GM23338 (cell line): ENCODE data around the gene HEPACAM. TPM values are rescaled to one million over a fixed set of nuclear protein-coding genes. Genes with fewer than 3 reads are reported as not detected.

Experiments used
- ATAC-seq: fragments of 200-7000 bp; cut with Tn5 transposase; 3 replicates; pipeline ENCODE4 v1.9.1; 2020
- DNase-seq: peaks from one replicate; pipeline ENCODE4 v3.0.0-alpha.2; 2015; ENCODE audit warnings: low spot score
- H2AFZ ChIP-seq: fragments of 200-600 bp; sonication (generic); 2 replicates; pipeline ENCODE4 v1.8.0; 2016; ENCODE audit warnings: antibody characterized with exemption, mild to moderate bottlenecking, moderate library complexity
- H3F3A ChIP-seq: fragments of 200-600 bp; sonication (generic); replicated peaks from 2 replicates; pipeline ENCODE4 v1.8.0; 2017; ENCODE audit warnings: antibody characterized with exemption, mixed run types, low read depth
- H3K27ac ChIP-seq: fragments of 200-600 bp; sonication (generic); 2 replicates; pipeline ENCODE4 v1.6.1; 2016; ENCODE audit warnings: low read depth
- H3K27me3 ChIP-seq: fragments of 200-600 bp; sonication (generic); 2 replicates; pipeline ENCODE4 v1.8.0; 2016; ENCODE audit warnings: mild to moderate bottlenecking, mixed run types, moderate library complexity; ENCODE audit not compliant: insufficient read depth
- H3K36me3 ChIP-seq: fragments of 200-600 bp; sonication (generic); 2 replicates; pipeline ENCODE4 v1.8.0; 2016; ENCODE audit warnings: mild to moderate bottlenecking; ENCODE audit not compliant: insufficient read depth
- H3K4me1 ChIP-seq: fragments of 200-600 bp; sonication (generic); 2 replicates; pipeline ENCODE4 v1.8.0; 2016; ENCODE audit warnings: mild to moderate bottlenecking, moderate library complexity; ENCODE audit not compliant: insufficient read depth
- H3K4me2 ChIP-seq: fragments of 200-600 bp; sonication (generic); 2 replicates; pipeline ENCODE4 v1.7.1; 2017; ENCODE audit warnings: mixed run types
- H3K4me3 ChIP-seq: fragments of 200-600 bp; sonication (generic); 2 replicates; pipeline ENCODE4 v1.6.1; 2016; ENCODE audit warnings: mixed run types
- H3K79me2 ChIP-seq: fragments of 200-600 bp; sonication (generic); replicated peaks from 2 replicates; pipeline ENCODE4 v1.8.0; 2017; ENCODE audit warnings: mild to moderate bottlenecking; ENCODE audit not compliant: insufficient read depth
- H3K9me2 ChIP-seq: fragments of 200-600 bp; sonication (generic); 2 replicates; pipeline ENCODE4 v1.8.0; 2017; ENCODE audit not compliant: insufficient read depth
- H4K20me1 ChIP-seq: fragments of 200-600 bp; sonication (generic); replicated peaks from 2 replicates; pipeline ENCODE4 v1.8.0; 2017; ENCODE audit warnings: mild to moderate bottlenecking; ENCODE audit not compliant: insufficient read depth
- H3K27ac Mint-ChIP-seq: 2 replicates; pipeline ENCODE4 v1.8.0; 2020; ENCODE audit warnings: inconsistent platforms, mild to moderate bottlenecking, moderate library complexity, mixed read lengths
- H3K27me3 Mint-ChIP-seq: 3 replicates; pipeline ENCODE4 v1.8.0; 2022; ENCODE audit warnings: low read depth, mild to moderate bottlenecking, moderate library complexity, mixed read lengths, inconsistent platforms; ENCODE audit not compliant: insufficient read depth, poor library complexity
- H3K36me3 Mint-ChIP-seq: 3 replicates; pipeline ENCODE4 v1.8.0; 2021; ENCODE audit warnings: low read depth, mild to moderate bottlenecking, inconsistent platforms, moderate library complexity, mixed read lengths
- H3K4me1 Mint-ChIP-seq: 3 replicates; pipeline ENCODE4 v1.8.0; 2020; ENCODE audit warnings: mild to moderate bottlenecking, inconsistent platforms, mixed read lengths
- H3K4me3 Mint-ChIP-seq: 3 replicates; pipeline ENCODE4 v1.8.0; 2021; ENCODE audit warnings: moderate library complexity, mild to moderate bottlenecking, inconsistent platforms, mixed read lengths
- H3K9me3 Mint-ChIP-seq: 3 replicates; pipeline ENCODE4 v1.8.0; 2020; ENCODE audit warnings: moderate library complexity, mild to moderate bottlenecking, inconsistent platforms, mixed read lengths
- CREB1 ChIP-seq: fragments of 250-450 bp; sonication (Bioruptor Pico); IDR thresholded peaks from 2 replicates; pipeline ENCODE4 v1.5.0; 2020; ENCODE audit warnings: low read depth, mild to moderate bottlenecking, moderate library complexity
- EZH2 ChIP-seq: fragments of 200-600 bp; sonication (generic); IDR thresholded peaks from one replicate; pipeline ENCODE4 v1.8.0; 2017; ENCODE audit warnings: antibody characterized with exemption, mild to moderate bottlenecking, low read depth; ENCODE audit not compliant: unreplicated experiment
- EZH2phosphoT487 ChIP-seq: fragments of 200-600 bp; sonication (generic); IDR thresholded peaks from one replicate; pipeline ENCODE4 v1.8.1; 2018; ENCODE audit warnings: antibody characterized with exemption; ENCODE audit not compliant: unreplicated experiment
- NANOG ChIP-seq: IDR thresholded peaks from 2 replicates; pipeline ENCODE4 v1.6.1; 2016; ENCODE audit warnings: antibody characterized with exemption, borderline replicate concordance
- REST ChIP-seq: IDR thresholded peaks from one replicate; pipeline ENCODE4 v1.6.1; 2018; ENCODE audit warnings: antibody characterized with exemption; ENCODE audit not compliant: unreplicated experiment
- STAT1 ChIP-seq: IDR thresholded peaks from one replicate; pipeline ENCODE4 v1.6.1; 2016; ENCODE audit warnings: antibody characterized with exemption; ENCODE audit not compliant: unreplicated experiment
- ZNF462 ChIP-seq: fragments of 250-450 bp; sonication (Bioruptor Pico); IDR thresholded peaks from 2 replicates; pipeline ENCODE4 v1.5.0; 2020; ENCODE audit warnings: mild to moderate bottlenecking, moderate library complexity
- polyA plus RNA-seq: library from polyadenylated mRNA; unstranded; fragments of >200 nt; fragmentation: Nextera tagmentation; extraction: Ambion mirVana; gene quantifications from 2 replicates; pipeline ENCODE4 v1.2.1, GENCODE V29; 2016
- total RNA-seq: library from RNA; depleted of rRNA; stranded (reverse); fragments of >200 nt; shearing (Covaris generic); gene quantifications from 2 replicates; pipeline ENCODE4 v1.2.3, GENCODE V29; 2014

The HEPACAM gene
- total and polyA plus RNA-seq, 2 experiments from 2014 or later: 0.17 TPM; not detected in 1

- Histone ChIP-seq H3K4me2 (no peak overlapping the region), H3K4me3 (no peak overlapping the region), H3K79me2 (no peaks in the 10 kb centered on the region), H3K36me3 (no peaks in the 10 kb centered on the region), H2AFZ (no peak overlapping the region), H4K20me1 (no peaks in the 10 kb centered on the region; the same call in 1 of the 2 replicates), H3K9me2 (no peaks in the 10 kb centered on the region), H3K27ac (no peak overlapping the region), H3K27me3 (no peaks in the 10 kb centered on the region), H3F3A (no peaks in the 10 kb centered on the region), H3K4me1 (no peaks in the 10 kb centered on the region)
- Mint-ChIP-seq H3K4me3 (no peak overlapping the region), H3K27me3 (peaks cover 1% of the 10 kb centered on the region), H3K4me1 (no peaks in the 10 kb centered on the region; the same call in 2 of the 3 replicates), H3K9me3 (peaks cover 2% of the 10 kb centered on the region; the same call in 2 of the 3 replicates), H3K27ac (no peak overlapping the region), H3K36me3 (peaks cover 9% of the 10 kb centered on the region)
- DNase-seq (no peak), ATAC-seq (no peak)
- TF ChIP-seq EZH2phosphoT487 (no peak), EZH2 (no peak), STAT1 (no peak), NANOG (no peak), REST (no peak)
Measured at GRCh38 chr11:124984512-124984854, 48.6 kb upstream of the HEPACAM start.

GRCh38 chr11:124983674-124984511 is 48.0 kb upstream of the HEPACAM start:
- H3K27ac ChIP-seq: no peak overlapping the region
- no peak overlapping the region for H3K4me2 ChIP-seq
- H3K79me2 ChIP-seq: no peaks in the 10 kb centered on the region
- H3K4me1 Mint-ChIP-seq: no peaks in the 10 kb centered on the region; the same call in 2 of the 3 replicates
- no peak overlapping the region for H3K4me3 ChIP-seq
- no peak overlapping the region for H3K4me3 Mint-ChIP-seq
- no peaks in the 10 kb centered on the region for H3K9me2 ChIP-seq
- no peaks in the 10 kb centered on the region for H3F3A ChIP-seq
- ATAC-seq (peak; percentile 35; the same call in 2 of the 3 replicates), DNase-seq (no peak)
- peaks cover 3% of the 10 kb centered on the region; the same call in 2 of the 3 replicates for H3K9me3 Mint-ChIP-seq
- no peak overlapping the region for H3K27ac Mint-ChIP-seq
- H3K36me3 Mint-ChIP-seq: peaks cover 10% of the 10 kb centered on the region
- H4K20me1 ChIP-seq: no peaks in the 10 kb centered on the region; the same call in 1 of the 2 replicates
- H3K27me3 ChIP-seq: no peaks in the 10 kb centered on the region
- H3K4me1 ChIP-seq: no peaks in the 10 kb centered on the region
- no peak overlapping the region for H2AFZ ChIP-seq
- H3K27me3 Mint-ChIP-seq: peaks cover 1% of the 10 kb centered on the region
- H3K36me3 ChIP-seq: no peaks in the 10 kb centered on the region
- TF ChIP-seq ZNF462 (CRISPR knock-in tag) (no peak), REST (no peak), CREB1 (CRISPR knock-in tag) (no peak)
